ENCODE measurements around the gene CEBPG.

Gene CEBPG

DNA sequence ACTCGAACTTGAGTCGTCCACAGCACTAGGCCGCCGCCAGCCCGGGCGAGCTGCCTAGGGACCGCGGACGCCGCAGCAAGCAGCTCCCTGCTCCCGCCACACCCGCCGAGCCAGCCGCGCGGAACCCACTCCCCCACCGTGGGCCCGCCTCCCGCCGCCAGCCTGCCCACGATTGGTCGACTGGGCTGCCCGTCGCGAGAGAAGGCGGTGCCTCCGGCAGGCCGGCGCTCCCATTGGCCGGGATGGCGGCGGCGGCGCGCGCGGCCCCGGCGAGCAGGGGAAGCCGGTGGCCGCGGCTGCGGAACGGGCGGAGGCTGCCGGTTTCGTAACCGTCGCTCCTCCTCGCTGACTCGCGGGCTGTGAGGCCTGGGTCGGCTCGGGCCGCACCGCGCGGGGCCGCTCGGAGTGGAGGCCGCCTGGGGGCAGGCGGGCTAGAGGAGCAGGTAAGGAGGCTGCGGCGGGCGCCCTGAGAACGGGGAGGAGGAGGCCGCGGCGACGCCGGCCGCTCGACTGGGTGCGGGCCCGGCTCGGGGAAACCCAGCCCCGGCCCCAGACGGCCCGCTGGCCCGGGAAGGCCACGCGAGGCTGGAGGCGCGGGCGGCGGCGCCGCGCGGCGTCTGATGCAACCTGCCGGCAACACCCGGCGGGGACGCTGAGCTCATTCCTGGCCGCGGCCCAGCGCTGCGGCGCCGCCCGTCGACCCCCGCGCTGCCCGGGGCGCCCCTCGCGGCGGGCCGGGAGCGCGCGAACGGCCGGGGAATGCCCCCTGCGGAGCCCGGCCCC lies at the start of gene CEBPG:
CEBPG (plus strand) TSS at position 257 of the 783 bp plus-strand sequence. CDS start 5,531 bp downstream, outside the sequence.
- DNase-seq, result peak; percentile 87 to 93 (median 92)

- no peak for DNase-seq
Measured at GRCh38 chr19:33324628-33325027, 48.9 kb upstream of the CEBPG start.

DNA sequence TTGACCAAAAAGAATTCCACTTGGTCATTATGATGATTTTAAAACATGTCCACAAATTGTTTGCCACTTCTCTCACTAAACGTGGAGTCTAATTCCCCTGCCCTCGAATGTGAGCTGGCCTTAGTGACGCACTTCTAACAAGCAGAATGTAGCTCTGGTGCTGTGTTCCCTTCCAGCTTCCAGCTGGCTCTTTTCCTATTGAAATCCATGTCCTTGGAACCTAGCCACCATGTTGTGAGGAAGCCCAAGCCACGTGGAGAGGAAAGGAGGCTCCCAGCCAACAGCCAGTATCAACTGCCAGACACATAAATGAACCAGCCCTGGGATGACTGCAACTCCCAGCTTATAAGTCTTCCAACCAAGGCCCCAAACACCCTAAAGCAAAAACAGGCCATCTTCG lies 47.6 kb upstream of the CEBPG start:
- no peak for DNase-seq

DNA sequence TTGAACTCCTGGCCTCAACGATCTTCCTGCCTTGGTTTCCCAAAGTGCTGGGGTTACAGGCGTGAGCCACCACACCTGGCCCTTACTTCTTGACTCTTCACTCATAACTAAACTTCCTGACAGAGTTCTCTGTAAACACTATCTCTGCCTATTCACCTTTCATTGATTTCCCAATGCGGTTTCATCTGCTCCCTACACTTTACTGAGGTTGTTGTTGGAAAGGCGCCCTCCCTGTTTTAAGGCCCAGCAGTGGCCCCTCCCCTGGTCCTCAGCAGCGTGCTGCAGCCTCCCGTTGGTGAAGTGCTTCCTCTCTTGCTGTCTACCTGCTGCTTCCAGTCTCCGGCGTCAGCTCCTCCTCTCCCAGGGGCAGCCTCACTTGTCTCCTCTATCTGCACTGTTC lies 44.4 kb upstream of the CEBPG start:
- DNase-seq, result no peak

DNA sequence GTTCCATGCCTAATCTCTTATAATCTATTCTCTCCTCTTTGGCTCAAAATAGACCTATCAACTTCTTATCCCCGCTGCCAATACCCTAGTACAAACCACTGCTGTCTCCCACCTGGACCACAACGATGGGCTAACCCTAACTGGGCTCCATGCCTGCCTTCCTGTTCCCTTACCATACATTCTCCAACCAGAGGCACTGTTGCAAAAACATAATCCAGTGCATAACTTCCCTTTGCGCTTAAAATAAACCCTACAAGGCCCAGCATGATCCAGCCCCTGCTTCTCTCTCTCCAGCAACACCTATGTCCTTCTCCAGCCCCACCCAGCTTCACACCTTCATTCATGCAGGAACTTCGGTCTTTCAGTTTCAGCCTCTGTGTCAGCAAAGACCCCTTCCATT lies 43.8 kb upstream of the CEBPG start:
- DNase-seq, result no peak

- no peak for DNase-seq
Measured at GRCh38 chr19:33332248-33332647, 41.3 kb upstream of the CEBPG start.

DNA sequence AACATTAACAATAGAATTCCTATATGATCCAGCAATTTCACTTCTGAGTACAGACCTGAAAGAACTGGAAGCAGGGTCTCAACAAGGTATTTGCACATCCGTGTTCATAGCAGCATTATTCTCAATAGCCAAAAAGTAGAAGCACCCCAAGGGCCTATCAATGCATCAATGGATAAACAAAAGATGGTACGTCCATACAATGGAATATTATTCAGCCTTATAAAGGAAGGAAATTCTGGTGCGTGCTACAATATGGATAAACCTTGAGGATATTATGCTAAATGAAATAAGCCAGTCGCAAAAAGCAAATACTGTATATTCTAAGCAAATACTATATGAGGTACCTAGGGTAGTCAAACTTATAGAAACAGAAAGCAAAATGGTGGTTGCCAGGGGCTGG lies 40.4 kb upstream of the CEBPG start:
- DNase-seq, result no peak

DNA sequence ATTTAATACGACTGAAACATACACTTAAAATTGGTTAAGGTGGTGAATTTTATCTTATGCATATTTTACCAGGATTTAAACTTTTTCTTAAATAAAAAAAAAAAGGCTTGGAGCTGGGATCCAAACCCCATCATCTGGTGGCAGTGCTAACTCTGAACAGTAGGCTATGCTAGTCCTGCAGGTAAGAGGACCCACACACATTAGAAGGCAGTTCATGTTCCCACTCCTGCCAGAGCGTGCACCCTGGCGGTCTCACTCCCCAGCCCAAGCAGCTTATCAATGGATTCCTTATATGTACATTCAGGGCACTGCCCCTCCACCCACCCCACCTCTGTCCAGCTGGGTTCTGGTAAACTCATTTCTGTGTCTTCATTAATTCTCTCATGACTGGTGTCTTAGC lies 39.9 kb upstream of the CEBPG start:
- DNase-seq, result no peak

GRCh38 chr19:33334271-33334670 lies 39.2 kb upstream of the CEBPG start:
- no peak for DNase-seq

DNA sequence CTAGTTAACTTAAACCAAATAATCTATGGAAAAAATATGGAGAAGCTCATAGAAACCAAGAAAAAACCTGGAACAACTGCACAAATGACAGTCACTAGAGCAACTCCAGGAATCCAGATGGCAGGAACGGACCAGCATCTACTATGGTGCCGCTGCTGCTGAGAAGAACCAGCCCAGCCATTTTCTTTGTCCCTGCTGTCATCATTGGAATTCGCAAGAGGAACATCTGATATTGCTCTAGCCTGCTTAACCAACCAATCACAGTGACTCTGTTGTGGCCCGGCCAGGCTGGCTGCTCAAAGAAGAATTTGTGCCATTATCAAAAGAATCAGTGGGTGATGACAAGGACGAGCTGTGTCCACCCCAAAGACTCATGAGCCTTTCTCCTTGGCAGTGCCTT lies 38.1 kb upstream of the CEBPG start:
- no peak for DNase-seq

- no peak for DNase-seq
Measured at GRCh38 chr19:33339016-33339984, 34.2 kb upstream of the CEBPG start.

GRCh38 chr19:33340991-33341390 lies 32.5 kb upstream of the CEBPG start:
- DNase-seq, result no peak

GRCh38 chr19:33343301-33343700 lies 30.2 kb upstream of the CEBPG start:
- DNase-seq, result no peak

- DNase-seq, result no peak
Measured at GRCh38 chr19:33343859-33344572, 29.5 kb upstream of the CEBPG start.

DNA sequence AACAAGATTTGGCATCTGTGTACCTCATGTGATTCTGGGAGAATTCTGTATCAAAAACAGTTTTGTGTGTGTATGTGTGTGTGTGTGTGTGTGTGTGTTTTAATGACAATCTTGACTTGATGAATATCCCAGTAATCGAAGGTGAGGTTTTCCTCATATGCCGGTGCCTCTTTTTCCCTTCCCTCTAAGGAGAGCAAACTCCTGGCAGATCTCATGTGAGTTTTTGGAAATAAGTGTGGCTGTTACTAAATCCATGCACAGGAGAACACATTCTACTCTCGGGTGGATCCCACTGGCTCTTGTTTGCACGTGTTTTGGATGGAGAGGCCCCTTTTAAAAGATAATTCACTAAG lies 29.0 kb upstream of the CEBPG start:
- DNase-seq, result no peak

- DNase-seq, result no peak
Measured at GRCh38 chr19:33345163-33345562, 28.3 kb upstream of the CEBPG start.

DNA sequence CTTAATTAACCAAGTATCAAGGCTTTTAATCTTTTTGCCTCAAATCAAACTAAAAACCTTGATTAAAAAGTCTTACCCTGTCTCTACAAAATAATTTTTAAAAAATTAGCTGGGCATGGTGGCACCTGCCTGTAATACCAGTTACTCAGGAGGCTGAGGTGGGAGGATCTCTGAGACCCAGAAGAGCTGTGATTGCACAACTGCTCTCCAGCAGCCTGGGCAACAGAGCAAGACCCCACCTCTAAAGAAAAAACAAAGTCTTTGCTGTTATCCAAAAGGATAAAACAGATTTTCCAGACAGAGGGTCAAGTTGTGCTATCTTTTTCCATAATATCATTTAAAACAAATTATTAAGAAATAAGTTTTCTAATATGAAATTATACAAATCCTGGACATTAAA lies 26.8 kb upstream of the CEBPG start:
- no peak for DNase-seq

GRCh38 chr19:33347300-33347699 lies 26.2 kb upstream of the CEBPG start:
- no peak for DNase-seq

GRCh38 chr19:33348301-33349010 lies 25.1 kb upstream of the CEBPG start:
- DNase-seq, result no peak

- no peak for DNase-seq
Measured at GRCh38 chr19:33349319-33350289, 23.9 kb upstream of the CEBPG start.

GRCh38 chr19:33350538-33351309 lies 22.8 kb upstream of the CEBPG start:
- DNase-seq, result no peak

All from activated naive CD4-positive, alpha-beta T cell (primary cell).